ENCODE data around the gene ANKRD13A.

- TF ChIP-seq CTCF (IDR thresholded peaks at IDR 0.05) (no peak), POLR2A (IDR thresholded peaks at IDR 0.05; ENCODE audit: low read depth) (no peak)
Measured at GRCh38 chr12:110058875-110059615, 59.8 kb downstream of the ANKRD13A start.
